ENCODE results near the gene SCN2B. TPM values are rescaled to one million over a fixed set of nuclear protein-coding genes. Genes with fewer than 3 reads are reported as not detected.

SCN2B gene
- total and polyA plus RNA-seq, 8 donors, result 0.12 to 0.92 (median 0.29) TPM; not detected in 3

DNA sequence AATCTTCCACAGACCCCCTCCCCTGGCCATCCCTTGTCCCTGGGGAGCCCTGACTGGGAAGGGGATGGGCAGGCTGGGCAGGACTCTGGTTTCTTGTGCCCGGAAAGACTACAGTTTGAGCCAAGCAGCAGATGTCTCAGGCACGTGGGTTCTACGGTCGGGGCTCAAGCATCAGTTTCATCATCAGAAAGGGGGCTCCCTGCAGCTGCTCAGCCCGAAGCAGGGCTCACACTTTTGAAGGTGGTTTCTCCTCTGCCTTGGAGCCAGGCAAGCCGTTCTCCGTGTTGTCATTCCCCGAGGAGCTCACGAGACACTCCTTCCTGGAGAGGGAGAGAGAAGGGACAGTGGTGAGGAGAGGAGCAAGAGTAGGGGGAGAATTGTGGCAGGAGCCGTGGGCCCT, 39.6 kb downstream of the SCN2B start:
- no peaks in the 10 kb centered on the region for H3K9me3 ChIP-seq
- TF ChIP-seq CTCF (IDR thresholded peaks at IDR 0.05) (no peak), EP300 (IDR thresholded peaks at IDR 0.05) (no peak), POLR2AphosphoS5 (IDR thresholded peaks at IDR 0.05) (no peak), POLR2A (IDR thresholded peaks at IDR 0.05) (no peak)
- WGBS, 5 donors, result 67 to 81% (median 75%) methylated on average over 9 to 10 of the region's 10 CpGs
- H3K36me3 ChIP-seq, result no peaks in the 10 kb centered on the region
- intact Hi-C loops (cut with DNase I; ENCODE audit: low total_unique reads), result no loop called here
- H3K27ac ChIP-seq, result no peak overlapping the region
- H3K4me3 ChIP-seq, result no peak overlapping the region
- DNase-seq, result no peak
- peaks cover 0 to 63% (median 7%) of the 10 kb centered on the region in 3 donors for H3K27me3 ChIP-seq
- H3K4me1 ChIP-seq, result no peaks in the 10 kb centered on the region

DNA sequence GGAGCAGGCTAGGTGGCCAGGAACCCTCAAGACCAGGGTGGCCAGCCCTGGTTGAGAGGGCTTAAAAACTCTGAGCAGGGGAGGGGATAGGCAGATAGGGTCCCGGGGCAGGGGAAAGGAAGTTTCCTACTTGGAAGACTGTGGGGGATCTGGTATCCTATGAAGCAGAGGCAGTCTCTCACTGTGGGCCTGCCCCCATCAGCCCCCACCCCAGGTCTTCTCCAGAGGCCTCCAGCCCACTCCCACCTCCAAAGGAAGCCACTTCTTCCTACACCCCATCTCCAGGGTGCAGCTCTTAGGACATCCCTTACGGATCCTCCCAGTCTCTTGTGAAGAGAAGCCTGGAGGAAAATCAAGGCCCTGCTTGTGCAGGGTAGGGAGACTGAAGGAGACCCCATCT, 40.1 kb downstream of the SCN2B start:
- WGBS, 5 donors, result 66 to 86% (median 77%) methylated on average over 2 of the region's 2 CpGs

GRCh38 chr11:118135796-118136165, 40.7 kb downstream of the SCN2B start:
- no peaks in the 10 kb centered on the region for H3K36me3 ChIP-seq
- DNase-seq, result no peak
- no peak for TF ChIP-seq POLR2AphosphoS5 (IDR thresholded peaks at IDR 0.05)
- no peak for TF ChIP-seq CTCF (IDR thresholded peaks at IDR 0.05)
- no peak for TF ChIP-seq POLR2A (IDR thresholded peaks at IDR 0.05)
- no peak for TF ChIP-seq EP300 (IDR thresholded peaks at IDR 0.05)
- intact Hi-C loops (cut with DNase I; ENCODE audit: low total_unique reads), result no loop called here
- no peak overlapping the region for H3K27ac ChIP-seq
- H3K4me3 ChIP-seq, result no peak overlapping the region
- no peaks in the 10 kb centered on the region for H3K9me3 ChIP-seq
- 72 to 89% (median 80%) methylated on average over 3 to 5 of the region's 5 CpGs for WGBS, 5 donors
- H3K4me1 ChIP-seq, result no peaks in the 10 kb centered on the region
- H3K27me3 ChIP-seq, result peaks cover 0 to 53% (median 3%) of the 10 kb centered on the region in 3 donors

More for the DNA sequence above, 40.1 kb downstream of the SCN2B start:
- H3K27ac ChIP-seq, result no peak overlapping the region
- no peaks in the 10 kb centered on the region for H3K4me1 ChIP-seq
- TF ChIP-seq CTCF (IDR thresholded peaks at IDR 0.05) (no peak), POLR2AphosphoS5 (IDR thresholded peaks at IDR 0.05) (no peak), EP300 (IDR thresholded peaks at IDR 0.05) (no peak), POLR2A (IDR thresholded peaks at IDR 0.05) (no peak)
- no peaks in the 10 kb centered on the region for H3K36me3 ChIP-seq
- H3K4me3 ChIP-seq, result no peak overlapping the region
- no peak for DNase-seq
- no peaks in the 10 kb centered on the region for H3K9me3 ChIP-seq
- intact Hi-C loops (cut with DNase I; ENCODE audit: low total_unique reads), result no loop called here
- H3K27me3 ChIP-seq, result peaks cover 0 to 58% (median 7%) of the 10 kb centered on the region in 3 donors

DNA sequence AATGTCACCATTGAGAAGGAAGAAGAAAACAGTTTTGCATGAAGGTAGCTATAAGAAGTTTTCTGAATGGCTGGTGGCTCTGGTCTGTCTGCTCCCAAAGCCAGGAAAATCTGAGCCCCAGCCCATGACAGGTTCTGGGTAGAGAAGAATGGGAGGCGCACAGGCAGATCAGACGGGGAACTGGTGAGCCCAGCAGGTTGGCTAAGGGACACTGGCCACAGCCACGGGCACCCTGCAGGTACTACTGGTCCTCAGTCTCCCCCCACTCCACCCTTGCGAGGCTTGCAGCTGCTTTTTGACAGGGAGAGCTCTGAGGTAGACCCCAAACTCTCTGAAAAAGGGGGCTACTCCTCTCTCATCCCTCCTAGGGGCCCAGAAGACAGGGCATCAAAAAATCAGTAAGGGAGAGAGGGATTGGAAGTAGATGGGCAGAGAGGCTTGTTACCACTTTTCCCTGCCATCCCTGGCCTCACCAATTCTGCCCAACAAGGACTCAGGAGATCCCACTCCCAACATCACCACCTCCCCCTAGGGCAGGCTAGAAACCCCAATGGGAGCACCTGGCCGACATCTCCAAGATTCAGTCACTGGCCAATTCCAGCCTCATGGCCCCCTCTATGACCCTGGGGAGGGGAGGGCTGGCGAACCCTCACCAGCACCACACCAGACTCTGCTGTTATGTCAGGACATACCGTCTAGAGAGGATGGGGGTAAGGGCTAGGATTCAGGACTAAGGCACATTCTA, 41.2 kb downstream of the SCN2B start:
- Histone ChIP-seq H3K9me3 (no peaks in the 10 kb centered on the region), H3K36me3 (no peaks in the 10 kb centered on the region), H3K4me3 (no peak overlapping the region), H3K27ac (no peak overlapping the region), H3K27me3 (peaks cover 0 to 47% (median 3%) of the 10 kb centered on the region in 3 donors), H3K4me1 (no peaks in the 10 kb centered on the region)
- TF ChIP-seq POLR2AphosphoS5 (IDR thresholded peaks at IDR 0.05), result no peak
- TF ChIP-seq CTCF (IDR thresholded peaks at IDR 0.05), result no peak
- TF ChIP-seq POLR2A (IDR thresholded peaks at IDR 0.05), result no peak
- TF ChIP-seq EP300 (IDR thresholded peaks at IDR 0.05), result no peak
- DNase-seq, result no peak
- WGBS, 5 donors, result 71 to 81% (median 79%) methylated on average over 7 of the region's 7 CpGs
- intact Hi-C loops (cut with DNase I; ENCODE audit: low total_unique reads), result no loop called here

Measured in stomach (tissue), 9 donors.